ENCODE data around the gene TCF7L2.

The TCF7L2 gene

GRCh38 chr10:113207924-113208323 lies 257.9 kb downstream of the TCF7L2 start:
- H3K4me1 ChIP-seq (ENCODE audit: control insufficient read depth in 2 of 2, insufficient read depth in 2 of 2, low read length in 2 of 2) = no peaks in the 10 kb centered on the region
- no peaks in the 10 kb centered on the region for H3K27me3 ChIP-seq (ENCODE audit: control insufficient read depth in 2 of 2, insufficient read depth in 2 of 2, low read length in 2 of 2)
- H3K27ac ChIP-seq (ENCODE audit: low read depth in 2 of 2, low read length in 2 of 2) = no peak overlapping the region
- H3K9ac ChIP-seq (ENCODE audit: low read depth in 1 of 2, low read length in 2 of 2) = no peak overlapping the region
- peaks cover 0 to 7% of the 10 kb centered on the region in 2 donors for H3K9me3 ChIP-seq (ENCODE audit: control insufficient read depth in 2 of 2, low read length in 2 of 2)
- H3K4me3 ChIP-seq (ENCODE audit: low read length in 2 of 2) = no peak overlapping the region
- no peaks in the 10 kb centered on the region for H3K36me3 ChIP-seq (ENCODE audit: control insufficient read depth in 2 of 2, insufficient read depth in 2 of 2, low read length in 2 of 2)

GRCh38 chr10:113213035-113213434 lies 263.0 kb downstream of the TCF7L2 start:
- Histone ChIP-seq H3K27me3 (ENCODE audit: control insufficient read depth in 2 of 2, insufficient read depth in 2 of 2, low read length in 2 of 2) (no peaks in the 10 kb centered on the region), H3K9ac (ENCODE audit: low read depth in 1 of 2, low read length in 2 of 2) (no peak overlapping the region), H3K9me3 (ENCODE audit: control insufficient read depth in 2 of 2, low read length in 2 of 2) (peaks cover 0 to 7% of the 10 kb centered on the region in 2 donors), H3K27ac (ENCODE audit: low read depth in 2 of 2, low read length in 2 of 2) (no peak overlapping the region), H3K4me1 (ENCODE audit: control insufficient read depth in 2 of 2, insufficient read depth in 2 of 2, low read length in 2 of 2) (no peaks in the 10 kb centered on the region), H3K4me3 (ENCODE audit: low read length in 2 of 2) (no peak overlapping the region), H3K36me3 (ENCODE audit: control insufficient read depth in 2 of 2, insufficient read depth in 2 of 2, low read length in 2 of 2) (no peaks in the 10 kb centered on the region)

GRCh38 chr10:113214331-113214730 lies 264.3 kb downstream of the TCF7L2 start:
- Histone ChIP-seq H3K36me3 (ENCODE audit: control insufficient read depth in 2 of 2, insufficient read depth in 2 of 2, low read length in 2 of 2) (no peaks in the 10 kb centered on the region), H3K9ac (ENCODE audit: low read depth in 1 of 2, low read length in 2 of 2) (no peak overlapping the region), H3K4me1 (ENCODE audit: control insufficient read depth in 2 of 2, insufficient read depth in 2 of 2, low read length in 2 of 2) (no peaks in the 10 kb centered on the region), H3K27ac (ENCODE audit: low read depth in 2 of 2, low read length in 2 of 2) (no peak overlapping the region), H3K9me3 (ENCODE audit: control insufficient read depth in 2 of 2, low read length in 2 of 2) (no peaks in the 10 kb centered on the region), H3K4me3 (ENCODE audit: low read length in 2 of 2) (no peak overlapping the region), H3K27me3 (ENCODE audit: control insufficient read depth in 2 of 2, insufficient read depth in 2 of 2, low read length in 2 of 2) (no peaks in the 10 kb centered on the region)

- H3K4me1 ChIP-seq (ENCODE audit: control insufficient read depth in 2 of 2, insufficient read depth in 2 of 2, low read length in 2 of 2) = no peaks in the 10 kb centered on the region
- no peak overlapping the region for H3K27ac ChIP-seq (ENCODE audit: low read depth in 2 of 2, low read length in 2 of 2)
- H3K4me3 ChIP-seq (ENCODE audit: low read length in 2 of 2) = no peak overlapping the region
- H3K9ac ChIP-seq (ENCODE audit: low read depth in 1 of 2, low read length in 2 of 2) = no peak overlapping the region
- no peaks in the 10 kb centered on the region for H3K27me3 ChIP-seq (ENCODE audit: control insufficient read depth in 2 of 2, insufficient read depth in 2 of 2, low read length in 2 of 2)
- H3K36me3 ChIP-seq (ENCODE audit: control insufficient read depth in 2 of 2, insufficient read depth in 2 of 2, low read length in 2 of 2) = no peaks in the 10 kb centered on the region
- no peaks in the 10 kb centered on the region for H3K9me3 ChIP-seq (ENCODE audit: control insufficient read depth in 2 of 2, low read length in 2 of 2)
Measured at GRCh38 chr10:113216102-113216501, 266.1 kb downstream of the TCF7L2 start.
